ENCODE results near the gene PDHA1. TPM values are rescaled to one million over a fixed set of nuclear protein-coding genes. Genes with fewer than 3 reads are reported as not detected.

Gene PDHA1
- total and polyA plus RNA-seq, 2 experiments from 2014 or later: 77.3 to 257 TPM

DNA sequence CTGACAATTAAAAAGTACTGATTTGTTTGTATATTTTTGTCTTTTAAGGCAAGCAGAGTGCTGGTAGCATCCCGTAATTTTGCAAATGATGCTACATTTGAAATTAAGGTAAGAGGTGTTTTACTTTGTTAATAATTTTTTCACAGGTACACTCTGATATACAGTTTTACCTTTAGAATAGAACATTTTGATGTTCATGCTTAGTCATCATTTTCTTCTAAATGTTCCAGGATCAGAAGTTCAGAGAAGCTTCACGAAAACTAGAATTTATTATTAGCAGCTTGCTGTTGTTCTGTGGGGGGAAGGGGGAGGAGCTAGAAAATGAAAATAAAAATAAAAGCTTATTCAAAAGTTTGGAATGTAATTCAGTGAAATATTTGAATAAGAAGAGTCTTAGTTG lies 5.5 kb downstream of the PDHA1 start:
- Histone ChIP-seq H3K27ac (ENCODE audit: low read depth) (no peak overlapping the region), H3F3A (replicated peaks; ENCODE audit: low read depth) (no peaks in the 10 kb centered on the region), H3K9me2 (ENCODE audit: insufficient read depth) (no peaks in the 10 kb centered on the region), H3K36me3 (ENCODE audit: insufficient read depth) (no peaks in the 10 kb centered on the region; the same call in 1 of the 2 replicates), H3K4me2 (no peak overlapping the region), H3K79me2 (replicated peaks; ENCODE audit: insufficient read depth) (peaks cover 42% of the 10 kb centered on the region), H2AFZ (no peak overlapping the region), H3K4me3 (no peak overlapping the region), H3K4me1 (ENCODE audit: insufficient read depth) (no peaks in the 10 kb centered on the region), H3K27me3 (ENCODE audit: insufficient read depth) (no peaks in the 10 kb centered on the region), H4K20me1 (replicated peaks; ENCODE audit: insufficient read depth) (peaks cover 3% of the 10 kb centered on the region; the same call in 1 of the 2 replicates)
- no peaks in the 10 kb centered on the region for H3K9me3 Mint-ChIP-seq
- ATAC-seq (no peak), DNase-seq (ENCODE audit: low spot score) (no peak)
- no peak overlapping the region for H3K4me3 Mint-ChIP-seq
- peaks cover 34% of the 10 kb centered on the region for H3K36me3 Mint-ChIP-seq (ENCODE audit: low read depth)
- H3K4me1 Mint-ChIP-seq: no peaks in the 10 kb centered on the region
- TF ChIP-seq EZH2phosphoT487 (IDR thresholded peaks at IDR 0.05; ENCODE audit: unreplicated experiment) (no peak), NANOG (IDR thresholded peaks at IDR 0.05; ENCODE audit: borderline replicate concordance) (no peak), ZNF114 (CRISPR knock-in tag; IDR thresholded peaks at IDR 0.05) (no peak), ZNF331 (CRISPR knock-in tag; IDR thresholded peaks at IDR 0.05; ENCODE audit: low read depth) (no peak), CREB1 (CRISPR knock-in tag; IDR thresholded peaks at IDR 0.05; ENCODE audit: low read depth) (no peak), JUNB (IDR thresholded peaks at IDR 0.05; ENCODE audit: unreplicated experiment) (no peak), EZH2 (IDR thresholded peaks at IDR 0.05; ENCODE audit: low read depth, unreplicated experiment) (no peak), POLR2AphosphoS5 (IDR thresholded peaks at IDR 0.05; ENCODE audit: low read depth) (no peak), STAT1 (IDR thresholded peaks at IDR 0.05; ENCODE audit: unreplicated experiment) (no peak)
- TF ChIP-seq, protein P1, sequence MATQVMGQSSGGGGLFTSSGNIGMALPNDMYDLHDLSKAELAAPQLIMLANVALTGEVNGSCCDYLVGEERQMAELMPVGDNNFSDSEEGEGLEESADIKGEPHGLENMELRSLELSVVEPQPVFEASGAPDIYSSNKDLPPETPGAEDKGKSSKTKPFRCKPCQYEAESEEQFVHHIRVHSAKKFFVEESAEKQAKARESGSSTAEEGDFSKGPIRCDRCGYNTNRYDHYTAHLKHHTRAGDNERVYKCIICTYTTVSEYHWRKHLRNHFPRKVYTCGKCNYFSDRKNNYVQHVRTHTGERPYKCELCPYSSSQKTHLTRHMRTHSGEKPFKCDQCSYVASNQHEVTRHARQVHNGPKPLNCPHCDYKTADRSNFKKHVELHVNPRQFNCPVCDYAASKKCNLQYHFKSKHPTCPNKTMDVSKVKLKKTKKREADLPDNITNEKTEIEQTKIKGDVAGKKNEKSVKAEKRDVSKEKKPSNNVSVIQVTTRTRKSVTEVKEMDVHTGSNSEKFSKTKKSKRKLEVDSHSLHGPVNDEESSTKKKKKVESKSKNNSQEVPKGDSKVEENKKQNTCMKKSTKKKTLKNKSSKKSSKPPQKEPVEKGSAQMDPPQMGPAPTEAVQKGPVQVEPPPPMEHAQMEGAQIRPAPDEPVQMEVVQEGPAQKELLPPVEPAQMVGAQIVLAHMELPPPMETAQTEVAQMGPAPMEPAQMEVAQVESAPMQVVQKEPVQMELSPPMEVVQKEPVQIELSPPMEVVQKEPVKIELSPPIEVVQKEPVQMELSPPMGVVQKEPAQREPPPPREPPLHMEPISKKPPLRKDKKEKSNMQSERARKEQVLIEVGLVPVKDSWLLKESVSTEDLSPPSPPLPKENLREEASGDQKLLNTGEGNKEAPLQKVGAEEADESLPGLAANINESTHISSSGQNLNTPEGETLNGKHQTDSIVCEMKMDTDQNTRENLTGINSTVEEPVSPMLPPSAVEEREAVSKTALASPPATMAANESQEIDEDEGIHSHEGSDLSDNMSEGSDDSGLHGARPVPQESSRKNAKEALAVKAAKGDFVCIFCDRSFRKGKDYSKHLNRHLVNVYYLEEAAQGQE (IDR thresholded peaks at IDR 0.05; ENCODE audit: unreplicated experiment): no peak
- TF ChIP-seq, protein P2, sequence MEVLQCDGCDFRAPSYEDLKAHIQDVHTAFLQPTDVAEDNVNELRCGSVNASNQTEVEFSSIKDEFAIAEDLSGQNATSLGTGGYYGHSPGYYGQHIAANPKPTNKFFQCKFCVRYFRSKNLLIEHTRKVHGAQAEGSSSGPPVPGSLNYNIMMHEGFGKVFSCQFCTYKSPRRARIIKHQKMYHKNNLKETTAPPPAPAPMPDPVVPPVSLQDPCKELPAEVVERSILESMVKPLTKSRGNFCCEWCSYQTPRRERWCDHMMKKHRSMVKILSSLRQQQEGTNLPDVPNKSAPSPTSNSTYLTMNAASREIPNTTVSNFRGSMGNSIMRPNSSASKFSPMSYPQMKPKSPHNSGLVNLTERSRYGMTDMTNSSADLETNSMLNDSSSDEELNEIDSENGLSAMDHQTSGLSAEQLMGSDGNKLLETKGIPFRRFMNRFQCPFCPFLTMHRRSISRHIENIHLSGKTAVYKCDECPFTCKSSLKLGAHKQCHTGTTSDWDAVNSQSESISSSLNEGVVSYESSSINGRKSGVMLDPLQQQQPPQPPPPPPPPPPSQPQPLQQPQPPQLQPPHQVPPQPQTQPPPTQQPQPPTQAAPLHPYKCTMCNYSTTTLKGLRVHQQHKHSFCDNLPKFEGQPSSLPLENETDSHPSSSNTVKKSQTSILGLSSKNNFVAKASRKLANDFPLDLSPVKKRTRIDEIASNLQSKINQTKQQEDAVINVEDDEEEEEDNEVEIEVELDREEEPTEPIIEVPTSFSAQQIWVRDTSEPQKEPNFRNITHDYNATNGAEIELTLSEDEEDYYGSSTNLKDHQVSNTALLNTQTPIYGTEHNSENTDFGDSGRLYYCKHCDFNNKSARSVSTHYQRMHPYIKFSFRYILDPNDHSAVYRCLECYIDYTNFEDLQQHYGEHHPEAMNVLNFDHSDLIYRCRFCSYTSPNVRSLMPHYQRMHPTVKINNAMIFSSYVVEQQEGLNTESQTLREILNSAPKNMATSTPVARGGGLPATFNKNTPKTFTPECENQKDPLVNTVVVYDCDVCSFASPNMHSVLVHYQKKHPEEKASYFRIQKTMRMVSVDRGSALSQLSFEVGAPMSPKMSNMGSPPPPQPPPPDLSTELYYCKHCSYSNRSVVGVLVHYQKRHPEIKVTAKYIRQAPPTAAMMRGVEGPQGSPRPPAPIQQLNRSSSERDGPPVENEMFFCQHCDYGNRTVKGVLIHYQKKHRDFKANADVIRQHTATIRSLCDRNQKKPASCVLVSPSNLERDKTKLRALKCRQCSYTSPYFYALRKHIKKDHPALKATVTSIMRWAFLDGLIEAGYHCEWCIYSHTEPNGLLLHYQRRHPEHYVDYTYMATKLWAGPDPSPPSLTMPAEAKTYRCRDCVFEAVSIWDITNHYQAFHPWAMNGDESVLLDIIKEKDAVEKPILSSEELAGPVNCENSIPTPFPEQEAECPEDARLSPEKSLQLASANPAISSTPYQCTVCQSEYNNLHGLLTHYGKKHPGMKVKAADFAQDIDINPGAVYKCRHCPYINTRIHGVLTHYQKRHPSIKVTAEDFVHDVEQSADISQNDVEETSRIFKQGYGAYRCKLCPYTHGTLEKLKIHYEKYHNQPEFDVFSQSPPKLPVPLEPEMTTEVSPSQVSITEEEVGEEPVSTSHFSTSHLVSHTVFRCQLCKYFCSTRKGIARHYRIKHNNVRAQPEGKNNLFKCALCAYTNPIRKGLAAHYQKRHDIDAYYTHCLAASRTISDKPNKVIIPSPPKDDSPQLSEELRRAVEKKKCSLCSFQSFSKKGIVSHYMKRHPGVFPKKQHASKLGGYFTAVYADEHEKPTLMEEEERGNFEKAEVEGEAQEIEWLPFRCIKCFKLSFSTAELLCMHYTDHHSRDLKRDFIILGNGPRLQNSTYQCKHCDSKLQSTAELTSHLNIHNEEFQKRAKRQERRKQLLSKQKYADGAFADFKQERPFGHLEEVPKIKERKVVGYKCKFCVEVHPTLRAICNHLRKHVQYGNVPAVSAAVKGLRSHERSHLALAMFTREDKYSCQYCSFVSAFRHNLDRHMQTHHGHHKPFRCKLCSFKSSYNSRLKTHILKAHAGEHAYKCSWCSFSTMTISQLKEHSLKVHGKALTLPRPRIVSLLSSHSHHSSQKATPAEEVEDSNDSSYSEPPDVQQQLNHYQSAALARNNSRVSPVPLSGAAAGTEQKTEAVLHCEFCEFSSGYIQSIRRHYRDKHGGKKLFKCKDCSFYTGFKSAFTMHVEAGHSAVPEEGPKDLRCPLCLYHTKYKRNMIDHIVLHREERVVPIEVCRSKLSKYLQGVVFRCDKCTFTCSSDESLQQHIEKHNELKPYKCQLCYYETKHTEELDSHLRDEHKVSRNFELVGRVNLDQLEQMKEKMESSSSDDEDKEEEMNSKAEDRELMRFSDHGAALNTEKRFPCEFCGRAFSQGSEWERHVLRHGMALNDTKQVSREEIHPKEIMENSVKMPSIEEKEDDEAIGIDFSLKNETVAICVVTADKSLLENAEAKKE (CRISPR knock-in tag; IDR thresholded peaks at IDR 0.05): no peak
- TF ChIP-seq, protein P3, sequence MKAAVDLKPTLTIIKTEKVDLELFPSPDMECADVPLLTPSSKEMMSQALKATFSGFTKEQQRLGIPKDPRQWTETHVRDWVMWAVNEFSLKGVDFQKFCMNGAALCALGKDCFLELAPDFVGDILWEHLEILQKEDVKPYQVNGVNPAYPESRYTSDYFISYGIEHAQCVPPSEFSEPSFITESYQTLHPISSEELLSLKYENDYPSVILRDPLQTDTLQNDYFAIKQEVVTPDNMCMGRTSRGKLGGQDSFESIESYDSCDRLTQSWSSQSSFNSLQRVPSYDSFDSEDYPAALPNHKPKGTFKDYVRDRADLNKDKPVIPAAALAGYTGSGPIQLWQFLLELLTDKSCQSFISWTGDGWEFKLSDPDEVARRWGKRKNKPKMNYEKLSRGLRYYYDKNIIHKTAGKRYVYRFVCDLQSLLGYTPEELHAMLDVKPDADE (IDR thresholded peaks at IDR 0.05): no peak
- TF ChIP-seq, protein P4, sequence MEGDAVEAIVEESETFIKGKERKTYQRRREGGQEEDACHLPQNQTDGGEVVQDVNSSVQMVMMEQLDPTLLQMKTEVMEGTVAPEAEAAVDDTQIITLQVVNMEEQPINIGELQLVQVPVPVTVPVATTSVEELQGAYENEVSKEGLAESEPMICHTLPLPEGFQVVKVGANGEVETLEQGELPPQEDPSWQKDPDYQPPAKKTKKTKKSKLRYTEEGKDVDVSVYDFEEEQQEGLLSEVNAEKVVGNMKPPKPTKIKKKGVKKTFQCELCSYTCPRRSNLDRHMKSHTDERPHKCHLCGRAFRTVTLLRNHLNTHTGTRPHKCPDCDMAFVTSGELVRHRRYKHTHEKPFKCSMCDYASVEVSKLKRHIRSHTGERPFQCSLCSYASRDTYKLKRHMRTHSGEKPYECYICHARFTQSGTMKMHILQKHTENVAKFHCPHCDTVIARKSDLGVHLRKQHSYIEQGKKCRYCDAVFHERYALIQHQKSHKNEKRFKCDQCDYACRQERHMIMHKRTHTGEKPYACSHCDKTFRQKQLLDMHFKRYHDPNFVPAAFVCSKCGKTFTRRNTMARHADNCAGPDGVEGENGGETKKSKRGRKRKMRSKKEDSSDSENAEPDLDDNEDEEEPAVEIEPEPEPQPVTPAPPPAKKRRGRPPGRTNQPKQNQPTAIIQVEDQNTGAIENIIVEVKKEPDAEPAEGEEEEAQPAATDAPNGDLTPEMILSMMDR (conservative IDR thresholded peaks at IDR 0.05; ENCODE audit: low read depth in 2 of 2): no peak
- H3K27ac Mint-ChIP-seq: no peak overlapping the region
- H3K27me3 Mint-ChIP-seq (ENCODE audit: insufficient read depth, low read depth, poor library complexity): peaks cover 2% of the 10 kb centered on the region

Data from GM23338 (cell line).